NCI-H82 (cell line): ENCODE results near the gene SAA4.
"Not testable (repeated sequence)": the region's sequence is repeated elsewhere in the genome, so short reads cannot be mapped to it uniquely, and the experiment has no call there.

Source experiments
- DNase-seq: peaks from one replicate; lab custom pipeline; 2025; lab: John Stamatoyannopoulos, UW

Gene SAA4, protein sequence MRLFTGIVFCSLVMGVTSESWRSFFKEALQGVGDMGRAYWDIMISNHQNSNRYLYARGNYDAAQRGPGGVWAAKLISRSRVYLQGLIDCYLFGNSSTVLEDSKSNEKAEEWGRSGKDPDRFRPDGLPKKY

DNA sequence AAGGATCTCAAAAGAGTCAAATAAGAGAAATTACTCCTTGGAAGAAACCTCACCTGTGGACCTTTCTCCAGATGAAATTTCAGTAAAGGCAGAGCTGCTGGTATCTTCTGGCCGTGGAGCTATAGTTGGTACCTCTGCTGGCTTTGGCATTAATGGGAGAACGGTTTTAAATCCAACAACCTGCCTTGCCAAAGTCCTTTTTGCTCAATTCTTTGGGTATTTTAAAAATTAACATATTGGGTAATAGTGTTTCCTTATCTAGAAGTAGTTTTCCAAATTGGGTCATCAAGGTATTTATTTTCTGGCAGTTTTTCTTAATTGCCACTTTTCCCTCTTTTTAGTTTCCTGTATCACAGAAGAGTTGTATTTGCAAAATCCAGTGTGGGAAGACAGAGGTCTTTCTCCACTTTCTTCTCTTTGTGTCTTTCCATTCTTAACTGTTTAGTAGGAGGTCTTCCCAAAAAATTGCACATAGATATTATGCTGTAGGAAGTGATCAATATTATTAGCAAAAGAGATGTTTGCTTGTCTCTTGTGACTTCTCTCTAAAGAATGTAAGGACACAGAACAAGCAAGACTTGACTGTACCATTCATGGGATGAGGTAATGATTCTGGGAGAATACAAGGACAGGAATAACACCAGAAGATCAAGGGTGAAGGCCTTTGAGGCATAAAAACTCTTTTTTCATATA, at the start of gene SAA4:
TSS of gene SAA4 (minus strand) at position 139 of the 693 bp plus-strand sequence. CDS start 876 bp downstream, outside the sequence.
- DNase-seq: no peak

DNA sequence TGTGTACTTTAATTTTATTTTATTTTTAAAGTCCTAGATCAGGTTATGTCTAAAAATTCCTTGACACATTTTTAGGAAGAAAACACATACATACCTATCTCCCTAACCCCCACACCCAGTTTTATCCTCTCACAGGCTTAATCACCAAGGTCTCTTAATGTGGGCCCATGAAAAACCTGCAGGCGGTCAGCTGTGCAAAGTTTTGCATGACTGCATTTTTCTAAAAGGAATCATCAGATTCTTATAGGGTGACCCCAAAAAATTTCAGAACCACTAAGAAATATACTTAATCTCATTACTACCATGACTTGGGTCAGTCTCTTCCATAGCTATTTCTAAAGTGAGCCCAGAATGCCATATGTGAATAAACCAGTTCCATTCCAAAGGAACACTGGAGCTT, 49.2 kb upstream of the SAA4 start:
- DNase-seq: no peak

DNA sequence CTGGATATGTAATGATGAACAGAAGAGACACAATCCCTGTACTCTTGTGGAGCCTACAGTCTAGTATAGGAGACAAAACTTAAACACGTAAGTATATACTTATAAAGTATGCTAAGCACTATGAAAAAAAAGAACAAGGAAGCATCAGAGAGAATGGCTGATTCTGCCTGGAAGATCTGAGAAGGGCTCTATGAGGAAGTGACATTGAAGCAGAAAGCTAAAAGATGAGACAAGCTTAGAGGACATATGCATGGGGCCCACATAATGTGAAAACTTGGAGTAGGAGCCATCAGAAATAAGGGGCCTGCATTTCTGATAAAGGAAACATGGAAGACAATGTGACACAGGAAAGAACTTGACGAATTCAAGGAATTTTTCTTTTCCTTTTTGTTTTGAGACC, 46.0 kb upstream of the SAA4 start:
- no peak for DNase-seq

DNA sequence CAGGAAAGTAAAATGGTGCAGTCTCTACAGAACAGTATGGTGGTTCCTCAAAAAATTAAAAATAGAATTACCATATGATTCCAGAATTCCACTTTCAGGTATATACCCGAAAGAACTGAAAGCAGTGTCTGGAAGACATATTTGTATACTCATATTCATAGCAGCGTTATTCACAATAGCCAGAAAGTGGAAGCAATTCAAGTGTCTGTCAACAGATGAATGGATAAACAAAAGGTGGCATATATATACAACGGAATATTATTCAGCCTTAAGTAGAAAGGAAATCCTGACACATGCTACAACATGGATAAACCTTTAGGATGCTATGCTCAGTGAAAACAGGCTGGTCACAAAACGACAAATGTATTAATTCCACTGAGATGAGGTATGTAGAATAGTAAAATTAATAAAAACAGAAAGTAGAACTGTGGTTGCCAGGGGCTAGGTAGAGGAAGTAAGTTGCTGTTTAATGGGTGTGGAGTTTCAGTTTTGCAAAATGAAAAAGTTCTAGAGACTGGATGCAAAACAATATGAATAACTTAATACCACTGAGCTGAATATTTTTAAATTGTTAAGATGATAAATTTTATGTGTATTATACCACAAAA, 43.9 kb upstream of the SAA4 start:
- no peak for DNase-seq

DNA sequence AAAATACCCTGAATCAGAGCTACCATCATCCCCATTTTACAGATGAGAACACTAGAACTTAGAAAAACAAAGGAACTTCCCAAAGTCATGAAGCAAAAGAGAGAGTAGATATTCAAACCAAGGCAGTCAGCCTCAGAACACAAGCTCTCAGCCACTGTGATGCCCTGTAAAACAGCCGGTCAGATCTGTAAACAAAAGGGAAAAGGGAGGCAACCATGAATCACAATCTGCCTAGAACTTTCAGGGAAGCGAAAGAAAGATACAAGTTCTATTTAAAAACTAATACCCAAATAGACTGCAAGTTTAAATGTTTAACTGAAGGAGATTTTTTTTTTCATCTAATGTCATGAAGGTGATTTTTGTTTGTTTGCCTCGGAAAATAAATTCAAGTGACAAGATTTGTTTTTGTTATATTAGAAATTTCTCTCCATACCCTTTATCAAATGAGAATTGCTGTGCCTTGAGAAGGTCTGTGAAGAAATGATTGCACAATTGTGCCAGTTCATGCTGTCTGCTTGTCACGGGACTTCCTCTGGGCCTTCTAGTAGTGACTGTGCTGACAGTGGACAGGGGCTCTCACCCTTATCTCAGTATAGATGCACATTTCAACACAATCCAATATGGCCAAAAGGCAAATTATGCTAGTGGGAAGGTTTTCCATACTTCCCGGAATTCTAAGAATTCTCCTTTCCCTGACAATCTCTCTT, 41.1 kb upstream of the SAA4 start:
- no peak for DNase-seq

DNA sequence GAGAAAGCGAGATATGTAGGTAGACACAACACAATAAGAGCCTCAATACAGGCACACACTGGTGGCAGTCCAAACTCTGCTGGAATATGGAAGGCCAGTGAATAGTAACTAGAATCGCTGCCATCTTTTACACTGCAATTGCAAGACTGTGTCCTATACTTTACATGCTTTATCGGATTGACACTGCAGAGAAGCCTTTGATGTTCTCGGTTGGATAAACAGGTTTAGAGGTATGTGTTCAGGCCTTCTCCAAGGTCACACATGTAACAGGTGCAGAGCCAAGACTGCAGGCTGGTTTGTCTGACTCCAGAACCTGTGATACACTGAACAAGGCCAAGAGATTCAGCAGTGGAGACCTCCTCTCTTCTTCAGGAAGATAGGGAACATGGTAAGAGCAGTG, 34.6 kb upstream of the SAA4 start:
- no peak for DNase-seq

DNA sequence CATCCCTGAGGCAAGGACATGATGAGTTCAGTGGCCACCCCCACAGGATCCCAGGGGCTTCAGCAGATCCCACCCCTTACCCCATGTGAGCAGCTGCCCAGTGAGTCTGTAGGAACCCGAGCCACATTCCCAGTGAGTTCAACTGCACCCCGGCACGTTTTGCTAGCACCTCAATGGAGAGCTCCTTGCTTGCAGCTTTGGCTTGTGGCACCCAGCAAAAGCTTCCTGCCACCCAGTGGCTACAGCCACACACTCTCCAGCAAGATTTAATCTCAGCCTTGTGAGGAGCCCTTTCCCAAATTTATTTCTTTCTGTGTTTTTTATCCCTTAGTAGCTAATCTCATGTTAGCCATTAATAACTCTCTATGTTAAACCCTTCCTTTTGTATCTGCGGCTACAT, 33.5 kb upstream of the SAA4 start:
- no peak for DNase-seq

DNA sequence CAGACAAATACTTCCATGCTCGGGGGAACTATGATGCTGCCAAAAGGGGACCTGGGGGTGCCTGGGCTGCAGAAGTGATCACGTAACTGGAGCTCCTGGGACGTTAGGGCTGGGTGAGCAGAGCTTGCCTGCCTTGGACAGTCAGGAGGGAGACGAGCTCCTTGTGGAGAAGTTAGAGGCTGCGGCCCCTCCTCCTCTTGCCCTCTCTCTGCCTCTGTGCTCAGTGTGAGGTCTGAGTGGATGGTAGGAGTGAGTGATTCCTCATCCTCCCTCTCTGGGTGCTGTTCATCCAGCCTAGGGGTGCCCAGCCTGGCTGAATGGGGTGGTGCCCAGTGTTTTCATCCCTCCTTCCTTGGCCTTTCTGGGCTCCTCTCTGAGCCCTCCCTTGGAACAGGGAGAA, 32.6 kb upstream of the SAA4 start:
- not testable (repeated sequence) for DNase-seq

DNA sequence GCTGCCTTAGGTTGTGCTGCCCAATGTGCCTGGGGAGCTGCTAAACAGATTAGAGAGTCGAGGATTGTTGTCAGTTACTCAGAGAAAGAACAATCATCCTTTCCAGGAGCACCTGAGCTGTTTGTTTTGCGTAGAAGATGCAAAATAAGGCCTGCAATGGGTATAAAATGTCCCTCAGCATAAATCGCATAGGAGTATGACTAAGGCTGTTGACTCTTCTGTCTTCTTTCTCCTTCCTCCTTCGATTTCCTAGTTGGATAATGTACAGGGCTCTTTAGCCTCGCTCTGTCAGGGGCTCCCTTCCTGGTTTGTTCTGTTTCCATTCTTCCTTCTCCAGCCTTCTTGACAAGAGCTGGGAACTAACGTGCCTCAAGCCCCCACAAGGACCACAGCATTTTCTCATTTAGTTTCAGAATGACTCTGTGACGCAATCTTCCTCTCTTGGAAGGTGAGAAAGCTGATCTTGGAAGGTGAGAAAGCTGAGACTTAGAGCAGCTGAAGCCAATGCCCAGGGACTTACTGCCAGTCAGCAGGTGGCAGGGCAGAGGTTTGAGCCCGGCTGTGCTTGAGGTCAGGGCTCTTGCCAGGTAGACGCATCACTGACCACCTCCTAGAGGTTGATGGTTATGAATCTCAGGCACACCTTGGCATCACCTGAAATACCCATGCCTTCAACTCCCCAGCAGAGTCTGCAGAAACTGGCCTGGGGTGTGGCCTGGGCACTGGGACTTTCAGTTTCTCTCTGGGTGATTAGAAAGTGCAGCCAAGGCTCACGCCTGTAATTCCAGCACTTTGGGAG, 30.9 kb upstream of the SAA4 start:
- not testable (repeated sequence) for DNase-seq

DNA sequence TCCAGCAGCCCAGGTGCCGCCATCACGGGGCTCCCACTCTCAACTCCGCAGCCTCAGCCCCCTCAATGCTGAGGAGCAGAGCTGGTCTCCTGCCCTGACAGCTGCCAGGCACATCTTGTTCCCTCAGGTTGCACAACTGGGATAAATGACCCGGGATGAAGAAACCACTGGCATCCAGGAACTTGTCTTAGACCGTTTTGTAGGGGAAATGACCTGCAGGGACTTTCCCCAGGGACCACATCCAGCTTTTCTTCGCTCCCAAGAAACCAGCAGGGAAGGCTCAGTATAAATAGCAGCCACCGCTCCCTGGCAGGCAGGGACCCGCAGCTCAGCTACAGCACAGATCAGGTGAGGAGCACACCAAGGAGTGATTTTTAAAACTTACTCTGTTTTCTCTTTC, 29.3 kb upstream of the SAA4 start, which contains the start of gene SAA1:
TSS of gene SAA1 (plus strand) at position 316 of the 400 bp plus-strand sequence. CDS start 624 bp downstream, outside the sequence.
- no peak for DNase-seq

DNA sequence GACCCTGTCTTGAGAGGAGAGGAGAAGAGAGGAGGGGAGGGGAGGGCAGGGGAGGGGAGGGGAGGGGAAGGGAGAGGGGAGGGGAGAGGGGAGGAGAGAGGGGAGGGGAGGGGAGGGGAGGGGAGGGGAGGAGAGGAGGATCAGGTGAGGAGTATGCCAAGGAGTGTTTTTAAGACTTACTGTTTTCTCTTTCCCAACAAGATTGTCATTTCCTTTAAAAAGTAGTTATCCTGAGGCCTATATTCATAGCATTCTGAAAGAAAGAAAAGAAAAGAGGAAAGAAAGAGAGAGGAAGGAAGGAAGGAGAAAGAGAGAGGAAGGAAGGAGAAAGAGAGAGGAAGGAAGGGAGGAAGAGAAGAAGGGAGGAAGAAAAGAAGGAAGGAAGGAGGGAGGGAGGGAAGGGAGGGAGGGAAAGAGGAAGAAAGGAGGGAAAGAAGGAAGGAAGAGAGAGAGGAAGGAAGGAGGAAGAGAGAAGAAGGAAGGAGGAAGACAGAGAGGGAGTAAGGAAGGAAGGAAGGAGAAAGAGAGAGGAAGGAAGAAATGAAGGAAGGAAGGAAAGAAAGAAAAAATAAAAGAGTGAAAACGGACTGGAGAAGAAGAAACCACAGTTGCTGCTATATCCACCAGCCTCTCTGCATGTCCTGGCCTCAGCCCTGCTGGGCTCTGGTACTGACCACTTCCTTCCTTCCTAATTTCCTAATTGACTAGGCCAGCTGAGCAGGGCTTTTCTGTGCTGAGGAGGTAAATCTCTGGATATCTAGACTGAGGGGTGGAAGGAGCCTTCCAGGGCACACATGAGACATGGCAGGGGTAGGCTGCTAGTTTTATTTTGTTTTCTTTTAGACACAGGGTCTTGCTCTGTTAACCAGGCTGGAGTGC, 28.3 kb upstream of the SAA4 start:
- DNase-seq: no peak

DNA sequence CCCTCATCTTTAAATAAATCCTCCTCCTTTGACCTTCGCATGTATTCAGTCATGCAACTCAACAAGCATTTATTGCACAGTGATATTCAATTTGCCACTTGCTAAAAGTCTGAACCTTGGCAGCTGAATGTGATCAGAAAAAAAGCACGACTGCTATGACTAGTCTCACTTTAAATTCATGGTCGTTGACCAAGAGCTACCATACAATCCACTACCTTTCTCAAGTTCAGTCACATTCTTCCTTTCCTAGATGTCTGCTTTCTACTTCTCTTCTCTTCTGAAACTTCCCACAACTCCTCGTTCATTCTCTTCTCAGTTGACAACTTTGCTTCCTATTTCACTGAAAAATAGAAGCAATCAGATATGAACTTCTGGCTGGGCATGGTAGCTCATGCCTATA, 27.4 kb upstream of the SAA4 start:
- DNase-seq: no peak

DNA sequence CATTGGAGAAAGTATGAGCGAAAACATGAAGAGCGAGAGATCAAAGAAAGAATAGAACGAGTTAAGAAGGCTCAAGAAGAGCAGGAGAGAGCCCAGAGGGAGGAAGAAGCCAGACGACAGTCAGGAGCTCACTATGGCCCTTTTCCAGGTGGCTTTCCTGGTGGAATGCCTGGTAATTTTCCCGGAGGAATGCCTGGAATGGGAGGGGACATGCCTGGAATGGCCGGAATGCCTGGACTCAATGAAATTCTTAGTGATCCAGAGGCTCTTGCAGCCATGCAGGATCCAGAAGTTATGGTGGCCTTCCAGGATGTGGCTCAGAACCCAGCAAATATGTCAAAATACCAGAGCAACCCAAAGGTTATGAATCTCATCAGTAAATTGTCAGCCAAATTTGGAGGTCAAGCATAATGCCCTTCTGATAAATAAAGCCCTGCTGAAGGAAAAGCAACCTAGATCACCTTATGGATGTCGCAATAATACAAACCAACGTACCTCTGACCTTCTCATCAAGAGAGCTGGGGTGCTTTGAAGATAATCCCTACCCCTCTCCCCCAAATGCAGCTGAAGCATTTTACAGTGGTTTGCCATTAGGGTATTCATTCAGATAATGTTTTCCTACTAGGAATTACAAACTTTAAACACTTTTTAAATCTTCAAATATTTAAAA, 26.2 kb upstream of the SAA4 start:
- DNase-seq: not testable (repeated sequence)

DNA sequence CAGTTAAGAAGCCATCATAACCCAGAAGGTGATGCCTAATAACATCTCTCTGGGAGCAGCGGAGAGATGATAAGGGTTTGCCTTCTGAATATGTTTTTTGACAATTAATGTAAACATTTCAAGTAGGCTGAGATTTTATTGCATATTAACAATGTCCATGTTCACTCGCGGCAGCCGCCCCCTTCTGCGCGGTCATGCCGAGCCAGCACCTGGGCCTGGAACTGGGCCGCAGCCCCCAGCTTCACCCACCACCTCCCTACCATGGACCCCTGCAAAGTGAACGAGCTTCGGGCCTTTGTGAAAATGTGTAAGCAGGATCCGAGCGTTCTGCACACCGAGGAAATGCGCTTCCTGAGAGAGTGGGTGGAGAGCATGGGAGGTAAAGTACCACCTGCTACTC, 25.1 kb upstream of the SAA4 start:
- no peak for DNase-seq

DNA sequence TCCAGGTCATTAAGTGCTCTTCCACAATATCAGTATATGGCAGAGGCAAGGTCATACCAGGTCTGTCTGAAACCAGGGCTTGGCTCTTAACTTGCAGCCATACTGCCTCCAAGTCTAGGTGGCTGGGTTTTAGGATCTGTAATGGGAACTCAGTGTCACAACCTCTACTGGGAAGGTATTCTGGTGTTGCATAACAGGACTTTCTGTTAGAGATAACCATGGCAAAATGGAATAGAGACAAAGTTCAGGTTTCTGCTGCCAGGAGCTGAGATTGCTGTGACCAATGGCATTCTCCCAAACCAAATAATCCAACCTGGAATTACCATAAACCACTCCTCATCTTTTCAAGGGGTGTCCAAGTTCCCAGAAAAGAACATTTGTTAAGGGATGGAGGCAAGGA, 22.7 kb upstream of the SAA4 start:
- DNase-seq: no peak

DNA sequence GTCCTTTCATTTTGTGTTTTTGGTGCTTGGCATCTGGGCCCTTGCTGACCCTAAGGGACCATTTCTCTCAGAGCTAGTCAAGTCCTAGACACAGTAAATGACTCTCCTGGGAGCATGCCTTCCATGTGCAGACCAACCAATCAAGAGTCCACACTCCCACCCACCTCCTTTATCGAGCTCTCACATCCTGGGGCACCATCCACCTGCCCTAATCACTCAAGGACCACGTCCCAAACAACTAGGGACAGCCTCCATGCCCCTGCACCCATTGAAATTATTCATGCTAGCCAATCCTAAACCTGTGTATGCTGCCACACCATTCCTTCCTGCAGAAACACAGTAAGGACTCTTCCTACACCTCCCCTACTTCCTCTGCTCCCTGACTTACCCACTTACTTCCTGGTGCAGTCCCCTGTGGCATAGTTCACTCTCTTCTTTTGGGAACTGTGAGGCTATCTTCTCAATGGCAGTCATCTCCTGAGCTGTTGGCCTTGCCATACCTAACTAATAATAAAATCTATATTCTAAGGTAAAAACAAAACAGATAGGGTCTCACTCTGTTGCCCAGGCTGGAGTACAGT, 18.3 kb upstream of the SAA4 start:
- DNase-seq: no peak

DNA sequence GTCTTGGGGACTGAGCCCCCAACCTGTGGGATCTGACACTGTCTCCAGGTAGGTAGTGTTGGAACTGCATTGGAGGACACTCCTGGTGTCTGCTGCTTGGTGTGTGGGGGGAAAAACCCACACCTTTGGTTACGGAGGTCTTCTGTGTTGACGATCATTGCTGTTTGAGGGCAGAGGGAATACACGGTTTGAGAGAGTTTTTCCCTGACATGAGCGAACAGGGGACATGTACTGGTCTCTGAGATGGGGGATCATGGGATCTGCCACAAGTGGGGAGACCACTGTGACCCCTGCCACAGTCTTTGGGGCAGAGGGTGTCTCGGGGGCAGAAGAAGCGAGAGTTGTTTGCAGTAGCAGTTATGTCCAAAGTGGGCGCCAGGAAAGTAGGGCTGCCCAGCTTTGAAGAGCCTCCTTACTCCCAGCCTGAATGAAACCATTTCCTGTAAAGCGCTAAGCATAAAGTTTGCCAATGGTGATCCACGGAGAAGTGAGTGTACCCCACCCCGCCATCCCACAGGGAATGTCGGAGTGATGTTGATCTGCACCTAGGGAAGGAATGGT, 17.3 kb upstream of the SAA4 start:
- DNase-seq: no peak

DNA sequence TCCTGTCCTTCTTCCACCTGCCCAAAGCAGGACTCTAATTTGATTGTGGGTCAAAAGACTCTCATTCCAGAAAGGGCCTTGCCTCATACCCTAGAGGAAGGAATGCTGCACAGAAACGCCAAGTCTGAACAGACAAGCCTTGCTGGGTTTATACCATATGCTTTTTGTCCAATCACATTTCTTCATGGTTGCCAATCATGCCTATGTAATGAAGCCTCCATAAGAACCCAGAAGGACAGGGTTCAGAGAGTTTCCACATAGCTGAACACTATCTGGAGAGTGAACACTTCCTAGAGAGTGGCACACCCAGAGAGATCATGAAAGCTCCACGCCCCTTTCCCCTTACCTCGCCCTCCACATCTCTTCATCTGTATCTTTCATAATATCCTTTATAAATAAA, 16.6 kb upstream of the SAA4 start:
- no peak for DNase-seq

DNA sequence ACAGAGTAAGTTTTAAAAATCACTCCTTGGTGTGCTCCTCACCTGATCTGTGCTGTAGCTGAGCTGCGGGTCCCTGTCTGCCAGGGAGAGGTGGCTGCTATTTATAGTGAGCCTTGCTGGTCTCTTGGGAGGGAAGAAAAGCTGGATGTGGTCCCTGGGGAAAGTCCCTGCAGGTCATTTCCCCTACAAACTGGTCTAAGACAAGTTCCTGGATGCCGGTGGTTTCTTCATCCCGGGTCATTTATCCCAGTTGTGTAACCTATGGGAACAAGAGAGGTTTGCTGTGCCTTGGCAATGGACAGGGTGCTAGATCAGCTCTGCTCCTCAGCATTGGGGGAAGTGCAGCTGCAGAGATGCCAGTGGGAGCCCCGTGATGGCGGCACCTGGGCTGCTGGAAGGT, 12.0 kb upstream of the SAA4 start, which contains the start of gene SAA2:
TSS of gene SAA2 (minus strand) at position 108 of the 400 bp plus-strand sequence. CDS start 657 bp downstream, outside the sequence.
- DNase-seq: no peak

DNA sequence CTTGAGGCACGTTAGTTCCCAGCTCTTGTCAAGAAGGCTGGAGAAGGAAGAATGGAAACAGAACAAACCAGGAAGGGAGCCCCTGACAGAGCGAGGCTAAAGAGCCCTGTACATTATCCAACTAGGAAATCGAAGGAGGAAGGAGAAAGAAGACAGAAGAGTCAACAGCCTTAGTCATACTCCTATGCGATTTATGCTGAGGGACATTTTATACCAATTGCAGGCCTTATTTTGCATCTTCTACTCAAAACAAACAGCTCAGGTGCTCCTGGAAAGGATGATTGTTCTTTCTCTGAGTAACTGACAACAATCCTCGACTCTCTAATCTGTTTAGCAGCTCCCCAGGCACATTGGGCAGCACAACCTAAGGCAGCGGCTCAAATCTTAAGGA, 10.6 kb upstream of the SAA4 start:
- DNase-seq: not testable (repeated sequence)
